Panc1 (cell line): Measurements from ENCODE around the gene LMAN1L.

Source experiments
- POLR2AphosphoS5 ChIP-seq: IDR thresholded peaks from 2 replicates; pipeline ENCODE4 v1.6.1; 2012; ENCODE audit warnings: mild to moderate bottlenecking, low read depth, low read length, moderate library complexity
- TCF7L2 ChIP-seq: IDR thresholded peaks from 2 replicates; pipeline ENCODE4 v1.6.1; 2011; ENCODE audit warnings: mild to moderate bottlenecking, low read depth, low read length, inconsistent platforms
- TF ChIP-seq, protein P1 (sequence below): fragments of 450-650 bp; IDR thresholded peaks from 2 replicates; pipeline ENCODE4 v1.5.1; 2017; ENCODE audit warnings: mild to moderate bottlenecking

DNA sequence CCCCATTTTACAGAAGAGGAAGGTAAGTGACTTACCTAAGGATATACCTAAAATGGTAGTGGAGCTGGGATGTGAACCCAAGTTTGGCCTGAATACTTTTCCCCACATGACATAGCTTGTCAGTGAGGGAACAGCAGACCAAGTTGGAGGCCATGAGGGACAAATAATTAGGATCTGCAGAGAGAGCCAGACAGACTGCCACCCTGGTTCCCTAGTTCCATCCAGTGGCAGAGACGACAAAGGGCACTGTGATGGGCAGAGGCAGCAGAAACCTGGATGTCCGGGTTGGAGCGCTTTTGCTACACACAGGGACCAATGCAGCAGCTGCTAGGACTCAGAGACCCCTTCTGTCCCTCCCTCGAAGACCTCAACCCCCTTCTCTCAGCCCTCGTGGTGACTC is 15.0 kb downstream of the LMAN1L start:
- no peak for TF ChIP-seq POLR2AphosphoS5
- TF ChIP-seq TCF7L2: no peak
- TF ChIP-seq, protein P1, sequence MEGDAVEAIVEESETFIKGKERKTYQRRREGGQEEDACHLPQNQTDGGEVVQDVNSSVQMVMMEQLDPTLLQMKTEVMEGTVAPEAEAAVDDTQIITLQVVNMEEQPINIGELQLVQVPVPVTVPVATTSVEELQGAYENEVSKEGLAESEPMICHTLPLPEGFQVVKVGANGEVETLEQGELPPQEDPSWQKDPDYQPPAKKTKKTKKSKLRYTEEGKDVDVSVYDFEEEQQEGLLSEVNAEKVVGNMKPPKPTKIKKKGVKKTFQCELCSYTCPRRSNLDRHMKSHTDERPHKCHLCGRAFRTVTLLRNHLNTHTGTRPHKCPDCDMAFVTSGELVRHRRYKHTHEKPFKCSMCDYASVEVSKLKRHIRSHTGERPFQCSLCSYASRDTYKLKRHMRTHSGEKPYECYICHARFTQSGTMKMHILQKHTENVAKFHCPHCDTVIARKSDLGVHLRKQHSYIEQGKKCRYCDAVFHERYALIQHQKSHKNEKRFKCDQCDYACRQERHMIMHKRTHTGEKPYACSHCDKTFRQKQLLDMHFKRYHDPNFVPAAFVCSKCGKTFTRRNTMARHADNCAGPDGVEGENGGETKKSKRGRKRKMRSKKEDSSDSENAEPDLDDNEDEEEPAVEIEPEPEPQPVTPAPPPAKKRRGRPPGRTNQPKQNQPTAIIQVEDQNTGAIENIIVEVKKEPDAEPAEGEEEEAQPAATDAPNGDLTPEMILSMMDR: no peak; the same call in 1 of the 2 replicates
